ENCODE data around the gene VPREB3. TPM values are rescaled to one million over a fixed set of nuclear protein-coding genes. Genes with fewer than 3 reads are reported as not detected.

VPREB3 gene
- total and polyA plus RNA-seq, 8 donors, result 1.1 to 8.7 (median 7.8) TPM; not detected in 5

GRCh38 chr22:23709107-23709506 lies 45.1 kb downstream of the VPREB3 start:
- Histone ChIP-seq H3K4me1 (no peaks in the 10 kb centered on the region), H3K9me3 (no peaks in the 10 kb centered on the region), H3K36me3 (peaks cover 56 to 100% (median 100%) of the 10 kb centered on the region in 4 donors), H3K4me3 (no peak overlapping the region), H3K27ac (no peak overlapping the region), H3K27me3 (no peaks in the 10 kb centered on the region)
- DNase-seq, result no peak
- TF ChIP-seq EP300 (IDR thresholded peaks at IDR 0.05) (no peak), POLR2A (IDR thresholded peaks at IDR 0.05) (no peak), CTCF (IDR thresholded peaks at IDR 0.05) (no peak), POLR2AphosphoS5 (IDR thresholded peaks at IDR 0.05) (no peak)
- intact Hi-C loops (cut with DNase I; ENCODE audit: low total_unique reads), result no loop called here
- 86 to 98% (median 94%) methylated on average over 2 of the region's 2 CpGs for WGBS, 5 donors

GRCh38 chr22:23708270-23708669 lies 46.0 kb downstream of the VPREB3 start:
- H3K9me3 ChIP-seq, result no peaks in the 10 kb centered on the region
- no peak overlapping the region for H3K27ac ChIP-seq
- no peak for TF ChIP-seq POLR2AphosphoS5 (IDR thresholded peaks at IDR 0.05)
- no peak for TF ChIP-seq CTCF (IDR thresholded peaks at IDR 0.05)
- no peak for TF ChIP-seq POLR2A (IDR thresholded peaks at IDR 0.05)
- TF ChIP-seq EP300 (IDR thresholded peaks at IDR 0.05), result no peak
- no peak overlapping the region for H3K4me3 ChIP-seq
- H3K4me1 ChIP-seq, result no peaks in the 10 kb centered on the region
- intact Hi-C loops (cut with DNase I; ENCODE audit: low total_unique reads), result no loop called here
- H3K27me3 ChIP-seq, result no peaks in the 10 kb centered on the region
- peaks cover 55 to 100% (median 100%) of the 10 kb centered on the region in 4 donors for H3K36me3 ChIP-seq
- 68 to 92% (median 76%) methylated on average over 1 of the region's 1 CpG for WGBS, 5 donors
- DNase-seq, result no peak

GRCh38 chr22:23705358-23705757 lies 48.9 kb downstream of the VPREB3 start:
- H3K9me3 ChIP-seq, result no peaks in the 10 kb centered on the region
- DNase-seq, result no peak
- H3K27me3 ChIP-seq, result no peaks in the 10 kb centered on the region
- intact Hi-C loops (cut with DNase I; ENCODE audit: low total_unique reads), result no loop called here
- H3K4me1 ChIP-seq, result no peaks in the 10 kb centered on the region
- TF ChIP-seq POLR2AphosphoS5 (IDR thresholded peaks at IDR 0.05) (no peak), POLR2A (IDR thresholded peaks at IDR 0.05) (no peak), CTCF (IDR thresholded peaks at IDR 0.05) (no peak), EP300 (IDR thresholded peaks at IDR 0.05) (no peak)
- H3K27ac ChIP-seq, result no peak overlapping the region
- H3K36me3 ChIP-seq, result peaks cover 48 to 100% (median 98%) of the 10 kb centered on the region in 4 donors
- H3K4me3 ChIP-seq, result no peak overlapping the region
- 77 to 87% (median 80%) methylated on average over 3 of the region's 3 CpGs for WGBS, 5 donors

- intact Hi-C loops (cut with DNase I; ENCODE audit: low total_unique reads), result no loop called here
- DNase-seq, result no peak
- no peak overlapping the region for H3K27ac ChIP-seq
- TF ChIP-seq EP300 (IDR thresholded peaks at IDR 0.05) (no peak), POLR2AphosphoS5 (IDR thresholded peaks at IDR 0.05) (no peak), POLR2A (IDR thresholded peaks at IDR 0.05) (no peak), CTCF (IDR thresholded peaks at IDR 0.05) (no peak)
- WGBS, 5 donors, result 81 to 92% (median 84%) methylated on average over 3 of the region's 3 CpGs
- H3K27me3 ChIP-seq, result no peaks in the 10 kb centered on the region
- H3K4me3 ChIP-seq, result no peak overlapping the region
- H3K36me3 ChIP-seq, result peaks cover 47 to 100% (median 98%) of the 10 kb centered on the region in 4 donors
- no peaks in the 10 kb centered on the region for H3K4me1 ChIP-seq
- H3K9me3 ChIP-seq, result no peaks in the 10 kb centered on the region
These were observed 49.4 kb downstream of the VPREB3 start for GRCh38 chr22:23704829-23705228.

Measured in stomach (tissue), 9 donors.